ENCODE data around the gene SH3GL3. TPM values are rescaled to one million over a fixed set of nuclear protein-coding genes. Genes with fewer than 3 reads are reported as not detected.

SH3GL3 gene
- total and polyA plus RNA-seq, 4 donors: 0.31 to 8.4 (median 2.3) TPM

DNA sequence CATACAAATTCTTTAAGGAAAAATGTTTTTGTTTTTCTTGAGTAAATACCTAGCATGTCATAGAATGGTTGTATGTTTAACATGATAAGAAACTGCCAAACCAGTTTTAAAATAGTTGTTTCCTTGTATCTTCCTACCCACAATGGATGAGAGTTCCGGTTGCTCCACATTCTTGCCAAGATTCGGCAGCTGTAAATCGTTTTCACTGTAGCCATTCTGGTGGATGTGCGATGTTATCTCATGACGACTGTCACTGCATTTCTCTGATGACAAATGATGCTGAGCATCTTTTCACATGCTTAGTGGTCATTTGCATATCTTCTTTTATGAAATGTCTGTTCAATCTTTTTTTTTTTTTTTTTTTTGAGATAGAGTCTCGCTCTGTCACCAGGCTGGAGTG is 36.6 kb upstream of the SH3GL3 start:
- ATAC-seq (ENCODE audit: insufficient read depth, low FRiP score) (no peak), DNase-seq (no peak)
- Histone ChIP-seq H3K9ac (ENCODE audit: insufficient read depth in 1 of 2, low read length in 2 of 2) (no peak overlapping the region), H3K4me3 (no peak overlapping the region), H3K36me3 (ENCODE audit: control insufficient read depth in 4 of 4, insufficient read depth in 4 of 4, low read length in 4 of 4) (no peaks in the 10 kb centered on the region), H3K27me3 (ENCODE audit: control insufficient read depth in 3 of 3, insufficient read depth in 3 of 3, low read length in 2 of 3) (no peaks in the 10 kb centered on the region), H3K27ac (ENCODE audit: low read depth in 1 of 2, low read length in 1 of 2) (no peak overlapping the region), H3K4me1 (ENCODE audit: control insufficient read depth in 5 of 5, insufficient read depth in 5 of 5, low read length in 5 of 5) (no peaks in the 10 kb centered on the region), H3K9me3 (ENCODE audit: control insufficient read depth in 4 of 4, insufficient read depth in 3 of 4, low read length in 3 of 4) (peaks cover 0 to 6% (median 0%) of the 10 kb centered on the region in 4 donors)
- 70 to 79% methylated on average over 6 of the region's 6 CpGs for WGBS, 2 donors
- TF ChIP-seq, protein P1, sequence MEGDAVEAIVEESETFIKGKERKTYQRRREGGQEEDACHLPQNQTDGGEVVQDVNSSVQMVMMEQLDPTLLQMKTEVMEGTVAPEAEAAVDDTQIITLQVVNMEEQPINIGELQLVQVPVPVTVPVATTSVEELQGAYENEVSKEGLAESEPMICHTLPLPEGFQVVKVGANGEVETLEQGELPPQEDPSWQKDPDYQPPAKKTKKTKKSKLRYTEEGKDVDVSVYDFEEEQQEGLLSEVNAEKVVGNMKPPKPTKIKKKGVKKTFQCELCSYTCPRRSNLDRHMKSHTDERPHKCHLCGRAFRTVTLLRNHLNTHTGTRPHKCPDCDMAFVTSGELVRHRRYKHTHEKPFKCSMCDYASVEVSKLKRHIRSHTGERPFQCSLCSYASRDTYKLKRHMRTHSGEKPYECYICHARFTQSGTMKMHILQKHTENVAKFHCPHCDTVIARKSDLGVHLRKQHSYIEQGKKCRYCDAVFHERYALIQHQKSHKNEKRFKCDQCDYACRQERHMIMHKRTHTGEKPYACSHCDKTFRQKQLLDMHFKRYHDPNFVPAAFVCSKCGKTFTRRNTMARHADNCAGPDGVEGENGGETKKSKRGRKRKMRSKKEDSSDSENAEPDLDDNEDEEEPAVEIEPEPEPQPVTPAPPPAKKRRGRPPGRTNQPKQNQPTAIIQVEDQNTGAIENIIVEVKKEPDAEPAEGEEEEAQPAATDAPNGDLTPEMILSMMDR (IDR thresholded peaks at IDR 0.05; ENCODE audit: control extremely low read depth, extremely low read depth): no peak

DNA sequence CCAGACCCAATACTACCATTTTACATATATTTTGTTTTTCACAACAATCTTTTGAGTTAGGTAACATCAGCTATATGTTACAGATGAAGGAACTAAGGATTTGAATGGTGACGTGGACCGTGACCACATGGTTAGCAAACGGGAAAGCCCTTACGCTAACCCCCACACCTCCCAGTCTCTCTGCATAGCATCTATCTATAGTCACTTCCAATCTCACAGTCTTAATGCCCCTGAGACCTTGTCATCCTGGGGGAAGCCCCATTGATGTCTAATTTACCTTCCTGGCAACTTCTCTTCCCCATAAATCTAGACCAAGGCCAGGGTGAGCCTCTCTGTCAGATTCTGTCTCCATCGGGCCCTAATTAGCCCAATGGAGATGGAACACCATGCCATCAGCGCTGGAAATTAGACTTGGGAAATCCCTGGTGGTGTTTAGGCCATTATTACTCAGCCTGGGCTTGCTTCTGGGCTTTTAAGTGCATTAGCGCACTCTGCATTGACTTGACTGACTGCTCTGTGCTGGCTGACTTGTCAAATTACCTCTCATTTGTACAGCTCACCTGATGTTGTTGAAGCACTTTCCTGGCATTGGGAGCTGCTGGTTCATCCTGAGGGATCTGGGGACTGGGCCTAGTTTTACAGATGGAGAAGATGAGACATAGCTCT is 34.0 kb upstream of the SH3GL3 start:
- ATAC-seq (ENCODE audit: insufficient read depth, low FRiP score): no peak
- Histone ChIP-seq H3K9ac (ENCODE audit: insufficient read depth in 1 of 2, low read length in 2 of 2) (no peak overlapping the region), H3K9me3 (ENCODE audit: control insufficient read depth in 4 of 4, insufficient read depth in 3 of 4, low read length in 3 of 4) (peaks cover 0 to 8% (median 0%) of the 10 kb centered on the region in 4 donors), H3K27ac (ENCODE audit: low read depth in 1 of 2, low read length in 1 of 2) (no peak overlapping the region), H3K4me3 (no peak overlapping the region), H3K27me3 (ENCODE audit: control insufficient read depth in 3 of 3, insufficient read depth in 3 of 3, low read length in 2 of 3) (no peaks in the 10 kb centered on the region), H3K4me1 (ENCODE audit: control insufficient read depth in 5 of 5, insufficient read depth in 5 of 5, low read length in 5 of 5) (no peaks in the 10 kb centered on the region), H3K36me3 (ENCODE audit: control insufficient read depth in 4 of 4, insufficient read depth in 4 of 4, low read length in 4 of 4) (no peaks in the 10 kb centered on the region)
- TF ChIP-seq, protein P1 (IDR thresholded peaks at IDR 0.05; ENCODE audit: control extremely low read depth, extremely low read depth): no peak
- no peak for DNase-seq
- WGBS, 2 donors: 83 to 88% methylated on average over 7 of the region's 7 CpGs

DNA sequence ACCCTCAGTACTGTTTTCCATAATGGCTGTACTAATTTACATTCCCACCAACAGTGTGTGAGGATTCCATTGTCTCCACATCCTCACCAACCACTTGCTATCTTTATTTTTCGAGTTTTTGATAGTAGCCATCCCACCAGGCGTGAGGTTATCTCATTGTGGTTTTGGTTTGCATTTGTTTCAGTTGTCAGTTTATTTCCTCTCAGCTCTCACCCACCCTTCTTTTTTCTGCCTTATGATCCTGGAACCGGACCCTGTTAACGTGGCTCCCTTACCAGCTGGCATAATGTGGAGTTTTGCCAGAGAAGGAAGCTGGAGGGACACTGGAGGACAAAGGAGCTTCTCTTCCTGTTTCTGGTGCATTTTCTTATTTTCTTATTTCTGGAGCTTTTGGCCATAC is 25.1 kb upstream of the SH3GL3 start:
- WGBS, 2 donors: 47 to 53% methylated on average over 4 of the region's 4 CpGs
- no peak for ATAC-seq (ENCODE audit: insufficient read depth, low FRiP score)
- H3K9me3 ChIP-seq (ENCODE audit: control insufficient read depth in 4 of 4, insufficient read depth in 3 of 4, low read length in 3 of 4): peaks cover 0 to 1% (median 0%) of the 10 kb centered on the region in 4 donors
- no peak for DNase-seq
- H3K36me3 ChIP-seq (ENCODE audit: control insufficient read depth in 4 of 4, insufficient read depth in 4 of 4, low read length in 4 of 4): no peaks in the 10 kb centered on the region
- no peak overlapping the region for H3K4me3 ChIP-seq
- no peaks in the 10 kb centered on the region for H3K27me3 ChIP-seq (ENCODE audit: control insufficient read depth in 3 of 3, insufficient read depth in 3 of 3, low read length in 2 of 3)
- TF ChIP-seq, protein P1 (IDR thresholded peaks at IDR 0.05; ENCODE audit: control extremely low read depth, extremely low read depth): no peak
- H3K27ac ChIP-seq (ENCODE audit: low read depth in 1 of 2, low read length in 1 of 2): no peak overlapping the region
- H3K4me1 ChIP-seq (ENCODE audit: control insufficient read depth in 5 of 5, insufficient read depth in 5 of 5, low read length in 5 of 5): no peaks in the 10 kb centered on the region
- H3K9ac ChIP-seq (ENCODE audit: insufficient read depth in 1 of 2, low read length in 2 of 2): no peak overlapping the region

DNA sequence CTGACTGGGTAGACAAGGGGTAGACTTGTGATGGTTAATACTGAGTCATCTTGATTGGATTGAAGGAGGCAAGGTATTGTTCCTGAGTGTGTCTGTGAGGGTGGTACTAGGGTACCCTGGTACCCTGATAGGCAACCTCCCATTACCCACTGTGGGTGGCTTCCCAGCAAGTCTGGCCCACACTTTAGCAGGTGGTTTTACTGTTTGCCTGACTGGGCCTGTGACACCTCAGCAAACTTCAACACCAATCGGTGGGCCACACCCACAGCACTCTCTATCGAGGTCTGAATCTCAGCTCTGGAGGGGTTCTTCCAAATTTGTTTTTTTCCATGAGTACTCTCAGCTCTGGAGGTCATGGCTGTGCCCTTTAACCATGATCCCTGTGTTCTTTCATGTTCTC is 24.6 kb upstream of the SH3GL3 start:
- TF ChIP-seq, protein P1 (IDR thresholded peaks at IDR 0.05; ENCODE audit: control extremely low read depth, extremely low read depth): no peak
- peaks cover 0 to 1% (median 0%) of the 10 kb centered on the region in 4 donors for H3K9me3 ChIP-seq (ENCODE audit: control insufficient read depth in 4 of 4, insufficient read depth in 3 of 4, low read length in 3 of 4)
- no peak for ATAC-seq (ENCODE audit: insufficient read depth, low FRiP score)
- WGBS, 2 donors: 52 to 78% methylated on average over 2 of the region's 2 CpGs
- no peaks in the 10 kb centered on the region for H3K27me3 ChIP-seq (ENCODE audit: control insufficient read depth in 3 of 3, insufficient read depth in 3 of 3, low read length in 2 of 3)
- H3K4me3 ChIP-seq: no peak overlapping the region
- H3K9ac ChIP-seq (ENCODE audit: insufficient read depth in 1 of 2, low read length in 2 of 2): no peak overlapping the region
- no peak for DNase-seq
- no peaks in the 10 kb centered on the region for H3K36me3 ChIP-seq (ENCODE audit: control insufficient read depth in 4 of 4, insufficient read depth in 4 of 4, low read length in 4 of 4)
- H3K27ac ChIP-seq (ENCODE audit: low read depth in 1 of 2, low read length in 1 of 2): no peak overlapping the region
- H3K4me1 ChIP-seq (ENCODE audit: control insufficient read depth in 5 of 5, insufficient read depth in 5 of 5, low read length in 5 of 5): no peaks in the 10 kb centered on the region

Data from lung (tissue), 12 donors.